Measurements from ENCODE around the gene MRC2. TPM values are rescaled to one million over a fixed set of nuclear protein-coding genes. Genes with fewer than 3 reads are reported as not detected.

Gene MRC2
- total RNA-seq, 1 donor from 2014 or later, result 91.2 TPM

GRCh38 chr17:62672957-62673356, 45.5 kb downstream of the MRC2 start:
- H3K4me1 ChIP-seq, result no peaks in the 10 kb centered on the region
- no peak overlapping the region for H3K27ac ChIP-seq
- no peaks in the 10 kb centered on the region for H3K27me3 ChIP-seq (ENCODE audit: low read depth)
- no peak for TF ChIP-seq CTCF (IDR thresholded peaks at IDR 0.05)
- peak; percentile 13 for DNase-seq
- intact Hi-C loops (cut with DNase I), result no loop called here
- ATAC-seq, result no peak
- H3K4me3 ChIP-seq, result no peak overlapping the region
- no peaks in the 10 kb centered on the region for H3K9me3 ChIP-seq
- H3K36me3 ChIP-seq, result peaks cover 52% of the 10 kb centered on the region

- no peak overlapping the region for H3K27ac ChIP-seq
- DNase-seq (peak; percentile 24), ATAC-seq (no peak)
- TF ChIP-seq CTCF (IDR thresholded peaks at IDR 0.05), result no peak
- intact Hi-C loops (cut with DNase I), result no loop called here
- peaks cover 43% of the 10 kb centered on the region for H3K36me3 ChIP-seq
- H3K27me3 ChIP-seq (ENCODE audit: low read depth), result no peaks in the 10 kb centered on the region
- H3K4me3 ChIP-seq, result no peak overlapping the region
- no peaks in the 10 kb centered on the region for H3K4me1 ChIP-seq
- H3K9me3 ChIP-seq, result no peaks in the 10 kb centered on the region
Measured at GRCh38 chr17:62673614-62674362, 46.3 kb downstream of the MRC2 start.

- no peak overlapping the region for H3K27ac ChIP-seq
- no peaks in the 10 kb centered on the region for H3K4me1 ChIP-seq
- H3K4me3 ChIP-seq, result no peak overlapping the region
- H3K36me3 ChIP-seq, result peaks cover 43% of the 10 kb centered on the region
- no peak for TF ChIP-seq CTCF (IDR thresholded peaks at IDR 0.05)
- no peaks in the 10 kb centered on the region for H3K27me3 ChIP-seq (ENCODE audit: low read depth)
- intact Hi-C loops (cut with DNase I), result no loop called here
- H3K9me3 ChIP-seq, result no peaks in the 10 kb centered on the region
- peak; percentile 25 for DNase-seq
- no peak for ATAC-seq
Measured at GRCh38 chr17:62674363-62674739, 46.9 kb downstream of the MRC2 start.

- Histone ChIP-seq H3K27me3 (ENCODE audit: low read depth) (no peaks in the 10 kb centered on the region), H3K9me3 (no peaks in the 10 kb centered on the region), H3K36me3 (peaks cover 43% of the 10 kb centered on the region), H3K27ac (no peak overlapping the region), H3K4me3 (no peak overlapping the region), H3K4me1 (no peaks in the 10 kb centered on the region)
- intact Hi-C loops (cut with DNase I), result no loop called here
- ATAC-seq (no peak), DNase-seq (peak; percentile 28)
- no peak for TF ChIP-seq CTCF (IDR thresholded peaks at IDR 0.05)
Measured at GRCh38 chr17:62674841-62675240, 47.4 kb downstream of the MRC2 start.

- H3K9me3 ChIP-seq, result no peaks in the 10 kb centered on the region
- H3K27ac ChIP-seq, result no peak overlapping the region
- no peak for TF ChIP-seq CTCF (IDR thresholded peaks at IDR 0.05)
- H3K4me3 ChIP-seq, result no peak overlapping the region
- H3K36me3 ChIP-seq, result peaks cover 47% of the 10 kb centered on the region
- no peaks in the 10 kb centered on the region for H3K4me1 ChIP-seq
- DNase-seq (peak; percentile 42), ATAC-seq (no peak)
- H3K27me3 ChIP-seq (ENCODE audit: low read depth), result no peaks in the 10 kb centered on the region
- intact Hi-C loops (cut with DNase I), result no loop called here
Measured at GRCh38 chr17:62675260-62675659, 47.8 kb downstream of the MRC2 start.
